HG02970 (cell line): ENCODE data around the gene PAQR6.
A peak's percentile ranks its signal among the peaks of the same experiment; 100 is the strongest.

Source experiments
- ATAC-seq: cut with Tn5 transposase; IDR thresholded peaks from one replicate; pipeline ENCODE4 v1.9.1; 2021; ENCODE audit warnings: mild to moderate bottlenecking, moderate library complexity, moderate number of reproducible peaks; ENCODE audit not compliant: unreplicated experiment, low FRiP score

The PAQR6 gene

DNA sequence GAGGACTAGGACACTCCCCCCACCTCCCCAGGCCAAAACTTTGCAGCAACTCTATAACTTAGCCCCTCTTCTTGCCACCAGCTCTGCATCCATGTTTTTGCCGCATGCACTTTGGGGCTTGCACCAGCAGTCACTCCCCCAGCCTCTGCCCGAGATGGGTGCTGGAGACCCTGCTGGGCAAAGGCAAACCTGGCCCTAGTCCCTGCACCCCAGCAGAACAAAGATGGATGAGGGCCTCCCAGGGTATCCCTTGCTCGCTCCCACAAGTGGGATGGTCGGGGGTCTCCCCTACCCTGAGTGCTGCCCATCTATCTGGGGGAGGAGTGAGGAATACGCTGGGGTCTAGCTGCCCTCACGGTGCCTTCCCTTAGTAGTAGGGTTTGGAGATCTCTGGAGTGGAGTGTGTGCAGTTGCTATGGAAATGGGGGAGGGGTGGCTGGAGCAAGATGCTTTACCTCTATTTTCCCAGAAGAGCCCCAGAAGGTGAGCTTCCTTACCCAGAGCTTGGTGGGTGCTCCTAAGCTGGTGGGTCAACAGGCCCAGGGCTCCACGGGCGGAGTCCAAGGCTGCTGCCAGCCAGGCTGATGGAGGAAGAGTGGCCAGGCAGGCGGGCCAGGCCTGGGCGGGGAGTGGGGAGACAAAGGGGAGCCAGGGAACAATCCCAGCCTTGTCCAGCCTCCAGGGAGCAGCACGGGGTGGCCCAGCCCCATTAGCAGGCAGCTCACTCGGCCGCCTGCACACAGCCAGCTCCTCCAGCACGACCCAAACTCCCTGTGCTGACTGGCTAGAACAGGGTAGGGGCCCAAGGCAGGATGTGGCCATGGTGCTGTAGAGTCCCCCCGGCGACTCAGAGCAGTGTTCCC is at the start of gene PAQR6:
Gene PAQR6, minus strand, starts transcription at position 597 of the 863 bp plus-strand sequence. CDS start 1,325 bp downstream, outside the sequence.
- no peak for ATAC-seq

DNA sequence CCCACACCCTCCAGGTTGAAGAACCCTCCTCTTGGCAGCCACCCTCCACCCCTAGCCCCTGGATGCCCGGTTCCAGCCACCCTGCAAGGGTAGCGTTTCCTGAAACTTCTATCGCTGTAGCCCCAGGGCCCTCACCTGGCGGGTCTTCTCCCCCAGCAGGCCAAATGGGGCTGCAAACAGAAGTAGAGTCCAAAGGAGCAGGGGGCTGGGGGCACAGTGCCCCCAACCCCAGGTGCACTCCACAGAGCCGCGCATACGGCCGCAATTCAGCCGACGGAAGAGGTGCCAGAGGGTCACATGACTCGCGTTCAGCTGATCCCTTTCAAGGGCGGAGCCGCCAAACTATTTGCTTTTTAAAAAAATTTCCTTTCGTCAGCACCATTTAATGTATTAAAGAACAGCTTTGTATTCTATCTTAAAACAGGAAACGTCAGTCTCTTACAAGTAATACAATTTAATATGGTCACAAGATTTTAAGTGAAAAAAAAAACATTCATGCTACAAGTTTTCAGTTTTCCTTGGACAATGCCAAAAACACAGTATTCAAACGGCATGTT is 47.6 kb upstream of the PAQR6 start, which contains the start of gene GLMP:
Gene GLMP, minus strand, starts transcription at position 289 of the 557 bp plus-strand sequence. Its CDS starts 34 bp downstream, at position 255.
- ATAC-seq, result no peak

GRCh38 chr1:156293895-156294294 is 46.0 kb upstream of the PAQR6 start:
- no peak for ATAC-seq

DNA sequence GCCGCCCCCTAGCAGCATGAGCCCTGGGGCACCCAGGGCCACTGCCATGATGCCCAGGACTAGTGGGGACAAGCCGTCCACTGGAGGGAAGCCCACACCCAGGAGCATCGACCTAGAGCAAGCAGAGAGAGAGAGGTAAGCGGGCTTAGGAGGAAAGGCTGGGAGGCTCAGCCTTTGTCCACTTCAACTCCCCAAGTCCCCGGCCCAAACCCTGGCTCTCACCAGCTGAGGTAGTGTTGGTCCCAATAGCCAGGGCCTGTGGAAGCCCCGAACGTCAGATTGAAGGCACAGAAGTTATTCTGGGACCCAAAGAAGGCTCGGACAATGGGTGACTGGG is 45.2 kb upstream of the PAQR6 start:
- ATAC-seq, result no peak

GRCh38 chr1:156291226-156292061 is 43.6 kb upstream of the PAQR6 start:
- no peak for ATAC-seq

GRCh38 chr1:156289857-156290256 is 42.0 kb upstream of the PAQR6 start:
- no peak for ATAC-seq

DNA sequence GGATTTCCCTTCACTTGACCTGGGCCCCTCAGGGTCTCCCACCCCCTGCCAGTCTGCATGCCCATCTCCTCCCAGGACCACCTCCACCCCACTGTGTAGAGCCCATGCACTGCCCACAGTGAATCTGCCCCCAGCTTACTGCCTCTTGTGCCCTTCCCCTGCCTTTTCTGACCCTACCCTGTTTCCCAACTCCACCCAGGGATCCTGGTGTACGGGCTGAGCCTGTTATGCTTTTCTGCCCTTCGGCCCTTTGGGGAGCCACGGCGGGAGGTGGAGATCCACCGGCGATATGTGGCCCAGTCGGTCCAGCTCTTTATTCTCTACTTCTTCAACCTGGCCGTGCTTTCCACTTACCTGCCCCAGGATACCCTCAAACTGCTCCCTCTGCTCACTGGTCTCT is 38.2 kb upstream of the PAQR6 start:
- ATAC-seq, result no peak

DNA sequence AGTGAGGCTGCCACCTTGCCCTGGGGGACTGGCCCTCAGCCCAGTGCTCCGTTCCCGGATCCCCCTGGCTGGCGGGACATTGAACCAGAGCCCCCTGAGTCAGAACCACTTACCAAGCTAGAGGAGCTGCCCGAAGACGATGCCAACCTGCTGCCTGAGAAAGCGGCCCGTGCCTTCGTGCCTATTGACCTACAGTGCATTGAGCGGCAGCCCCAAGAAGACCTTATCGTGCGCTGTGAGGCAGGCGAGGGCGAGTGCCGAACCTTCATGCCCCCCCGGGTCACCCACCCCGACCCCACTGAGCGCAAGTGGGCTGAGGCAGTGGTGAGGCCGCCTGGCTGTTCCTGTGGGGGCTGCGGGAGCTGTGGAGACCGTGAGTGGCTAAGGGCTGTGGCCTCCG is 37.6 kb upstream of the PAQR6 start:
- ATAC-seq, result no peak

DNA sequence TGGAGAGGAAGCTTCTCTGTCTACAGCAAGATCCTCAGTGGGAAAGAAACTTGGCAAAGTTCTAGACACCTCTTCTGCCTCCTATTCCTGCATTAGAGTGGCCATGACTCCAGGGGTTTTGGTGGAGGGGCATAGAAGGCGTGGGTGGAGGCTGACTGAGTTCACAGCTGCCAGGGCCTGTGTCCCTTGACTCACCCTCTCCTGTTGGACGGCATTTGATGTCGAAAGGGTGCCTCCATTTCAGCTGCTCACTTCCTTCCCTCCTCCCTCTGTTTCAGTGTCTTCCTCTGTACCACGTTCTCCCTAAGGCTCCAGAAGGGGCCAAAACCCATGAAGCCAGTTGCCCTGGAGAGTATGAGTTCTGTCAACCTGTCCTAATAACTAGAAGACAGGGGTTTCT is 36.9 kb upstream of the PAQR6 start:
- no peak for ATAC-seq

DNA sequence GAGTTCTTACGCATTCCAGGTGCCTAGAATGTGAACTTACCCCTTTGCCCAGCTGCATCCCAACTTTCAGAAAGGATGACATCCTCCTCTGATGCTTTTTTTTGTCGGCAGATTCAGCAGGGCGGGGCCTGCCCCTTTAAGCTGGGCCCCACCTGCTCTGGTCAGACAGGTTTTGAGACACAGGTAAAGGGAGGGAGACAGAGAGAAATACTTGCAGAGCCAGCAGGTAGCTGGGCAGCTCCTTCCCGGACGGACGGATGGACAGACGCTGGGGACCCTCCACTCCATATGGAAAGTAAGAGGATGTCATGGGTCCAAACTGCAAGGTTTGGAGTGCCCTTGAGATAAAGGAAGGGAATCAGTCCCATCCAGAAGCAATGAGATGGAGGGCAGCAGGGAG is 36.3 kb upstream of the PAQR6 start, which contains the start of gene TMEM79:
Gene TMEM79, plus strand, starts transcription at position 214 of the 400 bp plus-strand sequence. CDS start 902 bp downstream, outside the sequence.
- no peak for ATAC-seq

- no peak for ATAC-seq
These were observed 35.7 kb upstream of the PAQR6 start for GRCh38 chr1:156283521-156283920.

DNA sequence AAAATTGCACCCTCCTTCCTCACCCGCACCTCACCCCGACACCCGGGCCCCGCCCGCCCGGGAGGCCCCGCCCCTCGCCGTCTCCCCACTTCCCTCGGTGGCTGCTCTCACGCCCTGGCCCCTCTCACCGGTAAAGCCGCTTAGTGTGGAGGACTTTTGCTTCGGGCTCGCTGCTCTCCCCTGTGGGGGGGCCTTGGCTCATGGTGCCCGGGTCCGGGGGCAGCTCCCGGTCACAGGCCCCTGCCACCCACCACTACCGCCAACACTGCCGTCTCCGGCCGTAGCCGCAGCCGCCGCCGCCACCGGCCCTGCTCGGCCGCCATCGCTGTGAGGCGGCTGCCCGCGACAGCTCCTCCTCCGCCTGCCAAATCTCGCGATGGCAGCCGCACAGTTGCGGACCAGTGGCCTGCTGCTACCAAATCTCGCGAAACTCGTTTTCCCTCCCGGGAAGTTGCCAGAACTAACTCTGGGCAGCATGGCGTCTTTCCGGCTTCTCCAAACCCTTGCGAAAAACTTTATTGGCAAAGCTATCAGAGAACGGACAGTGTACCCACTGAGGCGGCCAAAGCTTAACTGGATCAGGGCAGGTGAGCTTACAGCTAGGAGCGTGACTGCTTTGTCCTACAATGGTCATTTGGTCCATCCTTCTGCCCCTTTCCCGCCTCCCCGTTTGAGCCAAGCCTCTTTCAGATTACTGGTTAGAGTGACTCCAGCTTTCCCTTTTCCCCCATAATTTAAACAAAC is 34.8 kb upstream of the PAQR6 start, which contains the start of gene SMG5:
Gene SMG5, minus strand, starts transcription at position 347 of the 744 bp plus-strand sequence. Its CDS starts 145 bp downstream, at position 202.
- peak; percentile 72 for ATAC-seq

DNA sequence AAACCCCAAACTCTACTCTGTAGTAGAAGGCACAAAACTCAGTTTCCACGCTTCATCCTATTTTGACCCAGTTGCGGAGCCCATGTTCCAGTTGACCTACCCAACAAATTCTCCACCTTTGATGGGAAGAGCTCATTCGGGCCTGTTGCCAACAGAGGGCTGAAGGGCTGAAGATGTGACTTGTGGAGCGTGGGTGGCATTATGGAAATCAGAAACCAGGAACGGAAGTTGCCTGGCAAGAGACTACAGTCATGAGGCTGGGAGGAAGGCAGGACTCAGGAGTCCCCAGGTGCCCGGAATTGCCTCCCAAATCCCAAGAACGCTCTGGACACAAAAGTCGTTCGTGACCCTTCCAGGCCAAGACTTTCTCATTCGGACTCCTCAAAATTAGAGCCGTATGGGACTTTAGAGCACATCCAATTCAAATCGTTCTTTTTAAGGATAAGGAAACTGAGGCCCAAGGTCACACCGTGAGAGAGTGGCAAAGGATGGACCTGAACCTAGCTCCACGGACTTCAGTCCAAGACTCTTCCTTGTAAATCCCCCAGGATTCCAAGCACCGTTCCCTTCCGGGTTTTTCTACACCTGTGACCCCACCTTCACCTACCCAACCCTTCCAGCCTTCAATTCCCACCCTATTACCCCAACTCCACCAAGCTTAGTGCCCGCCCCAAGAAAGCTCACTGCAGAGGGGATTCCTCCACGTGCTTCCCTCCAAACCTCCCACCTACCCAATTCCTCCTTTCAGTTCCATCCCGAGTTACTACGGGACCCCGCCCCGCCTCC is 34.0 kb upstream of the PAQR6 start:
- peak; percentile 14 for ATAC-seq

- no peak for ATAC-seq
These were observed 33.4 kb upstream of the PAQR6 start for GRCh38 chr1:156281281-156281680.

GRCh38 chr1:156279837-156280236 is 32.0 kb upstream of the PAQR6 start:
- ATAC-seq, result no peak

DNA sequence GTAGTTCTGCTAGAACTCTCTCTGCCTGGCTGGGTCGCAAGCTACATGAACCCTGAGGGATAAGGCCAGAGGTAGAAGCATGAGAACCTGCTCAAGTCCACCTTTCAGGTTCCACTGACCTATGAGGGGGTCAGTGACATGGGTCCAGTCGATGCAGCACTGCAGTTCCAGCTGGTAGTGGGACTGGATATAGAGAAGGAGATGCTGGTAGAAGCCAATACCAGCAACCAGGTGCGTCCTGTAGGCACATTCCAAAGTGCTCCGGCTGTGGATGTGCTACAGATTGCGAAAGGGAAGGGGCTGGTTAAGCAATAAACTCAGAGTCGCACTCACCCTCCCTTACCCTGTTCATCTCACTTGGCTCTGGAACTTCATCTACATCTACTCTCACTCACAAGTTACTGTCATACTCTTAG is 29.1 kb upstream of the PAQR6 start:
- no peak for ATAC-seq

DNA sequence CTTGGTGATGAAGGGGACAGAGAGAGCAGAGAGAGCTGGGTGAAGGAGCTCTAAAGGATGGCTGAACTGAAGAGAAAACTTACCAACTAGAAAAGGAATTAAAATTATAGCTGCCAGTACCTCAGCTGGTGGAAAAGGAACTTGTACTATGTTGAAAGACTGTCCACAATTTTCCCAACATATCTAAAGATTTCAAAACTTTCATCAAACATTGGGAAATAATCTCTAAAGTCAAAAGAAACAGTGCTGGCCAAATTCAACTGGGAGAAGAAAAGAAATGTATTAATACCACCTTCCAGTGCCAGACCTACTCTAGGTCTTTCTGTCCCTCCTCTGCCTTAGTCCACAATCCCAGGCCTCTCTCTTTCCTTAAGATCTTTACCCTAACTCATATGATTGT is 28.7 kb upstream of the PAQR6 start:
- ATAC-seq, result no peak

DNA sequence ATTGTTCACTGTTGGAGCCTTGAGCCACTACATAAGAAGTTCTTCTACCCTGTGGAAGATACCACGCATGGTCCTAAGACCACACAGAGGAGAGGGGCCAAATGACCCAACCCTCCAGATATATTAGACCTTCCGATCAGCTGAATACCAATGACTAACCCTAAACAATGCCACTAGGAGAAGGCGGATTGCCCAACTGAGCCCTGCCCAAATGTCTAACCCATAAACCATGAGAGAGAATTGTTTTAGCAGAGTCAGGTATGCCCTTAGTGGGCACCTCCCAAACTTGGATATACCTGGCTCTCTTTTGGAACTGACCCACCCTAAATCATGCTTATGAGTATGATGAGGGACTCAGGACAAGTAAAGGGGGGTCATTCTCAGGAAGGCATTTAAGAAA is 22.5 kb upstream of the PAQR6 start:
- ATAC-seq, result no peak

- no peak for ATAC-seq
These were observed 20.5 kb upstream of the PAQR6 start for GRCh38 chr1:156268336-156268735.
